Measurements from ENCODE around the gene KLF15.

KLF15 gene

GRCh38 chr3:126389112-126389793, 32.0 kb upstream of the KLF15 start:
- DNase-seq: peak; percentile 72

- no peak for DNase-seq
Measured at GRCh38 chr3:126381966-126382365, 24.8 kb upstream of the KLF15 start.

- no peak for DNase-seq
Measured at GRCh38 chr3:126380011-126380768, 23.0 kb upstream of the KLF15 start.

- no peak for DNase-seq
Measured at GRCh38 chr3:126378341-126378751, 21.1 kb upstream of the KLF15 start.

GRCh38 chr3:126377211-126377610, 20.0 kb upstream of the KLF15 start:
- no peak for DNase-seq

GRCh38 chr3:126376444-126376843, 19.2 kb upstream of the KLF15 start:
- no peak for DNase-seq

GRCh38 chr3:126375835-126376331, 18.7 kb upstream of the KLF15 start:
- DNase-seq: no peak

GRCh38 chr3:126373682-126374601, 16.7 kb upstream of the KLF15 start:
- no peak for DNase-seq

GRCh38 chr3:126373146-126373613, 16.0 kb upstream of the KLF15 start:
- no peak for DNase-seq

GRCh38 chr3:126372413-126373145, 15.4 kb upstream of the KLF15 start:
- DNase-seq: no peak

- DNase-seq: no peak
Measured at GRCh38 chr3:126371096-126371705, 14.0 kb upstream of the KLF15 start.

GRCh38 chr3:126370606-126371005, 13.4 kb upstream of the KLF15 start:
- DNase-seq: no peak

- no peak for DNase-seq
Measured at GRCh38 chr3:126370055-126370454, 12.8 kb upstream of the KLF15 start.

- DNase-seq: no peak
Measured at GRCh38 chr3:126369490-126369889, 12.3 kb upstream of the KLF15 start.

- no peak for DNase-seq
Measured at GRCh38 chr3:126367316-126367805, 10.2 kb upstream of the KLF15 start.

GRCh38 chr3:126365351-126366277, 8.4 kb upstream of the KLF15 start:
- no peak for DNase-seq

- no peak for DNase-seq
Measured at GRCh38 chr3:126364731-126365301, 7.6 kb upstream of the KLF15 start.

GRCh38 chr3:126364130-126364695, 7.0 kb upstream of the KLF15 start:
- no peak for DNase-seq

- DNase-seq: no peak
Measured at GRCh38 chr3:126361211-126361610, 4.0 kb upstream of the KLF15 start.

GRCh38 chr3:126360714-126361060, 3.5 kb upstream of the KLF15 start:
- DNase-seq: no peak

Measured in hematopoietic multipotent progenitor cell treated with erythropoietin and hydrocortisone succinate and interleukin-3 and kit ligand, for 8 days (in vitro differentiated cells).